MM.1S (cell line): ENCODE results near the gene TMEM134.

Experiments
- EZH2 ChIP-seq: fragments of 300-600 bp; sonication (generic); optimal IDR thresholded peaks from 2 replicates; pipeline ENCODE3; 2017; ENCODE audit warnings: low read depth, mild to moderate bottlenecking, antibody characterized with exemption, low read length, mixed read lengths
- TF ChIP-seq, protein P1 (sequence below): fragments of 300-600 bp; sonication (generic); IDR thresholded peaks from 2 replicates; pipeline ENCODE4 v1.5.1; 2016; ENCODE audit warnings: antibody characterized with exemption, low read length, mixed read lengths

DNA sequence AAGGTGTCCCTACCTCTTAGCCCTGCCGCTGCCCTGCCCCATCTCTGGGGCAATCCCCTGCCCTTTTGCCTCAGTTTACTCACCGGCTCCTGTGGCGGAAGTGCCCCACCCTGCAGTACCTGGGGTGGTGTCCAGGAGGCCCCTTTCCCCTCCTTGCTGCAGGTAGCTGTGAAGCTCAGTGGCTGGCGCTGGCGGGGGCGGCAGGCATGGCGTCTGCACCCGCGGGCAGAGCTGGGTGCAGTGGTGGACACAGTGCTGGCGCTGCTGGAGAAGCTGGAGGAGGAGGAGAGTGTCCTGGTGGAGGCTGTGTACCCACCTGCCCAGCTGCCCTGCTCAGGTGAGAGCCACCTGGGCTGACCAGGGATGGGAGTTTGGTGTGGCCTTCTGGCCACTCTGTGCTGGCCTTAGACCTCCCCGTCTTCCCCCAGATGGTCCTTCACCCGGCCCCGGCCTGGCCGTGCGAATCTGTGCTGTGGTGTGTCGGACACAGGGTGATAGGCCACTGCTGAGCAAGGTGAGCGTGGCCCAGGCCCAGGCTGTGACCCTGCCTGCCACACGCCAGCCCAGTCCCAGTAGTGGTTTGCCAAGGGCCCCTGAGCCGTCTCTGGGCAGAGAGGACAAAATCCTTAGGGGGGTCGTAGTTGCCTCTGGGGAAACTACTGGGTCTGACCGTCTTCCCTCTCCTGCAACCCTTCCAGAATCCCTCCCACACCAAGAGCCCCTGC lies 49.6 kb downstream of the TMEM134 start:
- TF ChIP-seq, protein P1, sequence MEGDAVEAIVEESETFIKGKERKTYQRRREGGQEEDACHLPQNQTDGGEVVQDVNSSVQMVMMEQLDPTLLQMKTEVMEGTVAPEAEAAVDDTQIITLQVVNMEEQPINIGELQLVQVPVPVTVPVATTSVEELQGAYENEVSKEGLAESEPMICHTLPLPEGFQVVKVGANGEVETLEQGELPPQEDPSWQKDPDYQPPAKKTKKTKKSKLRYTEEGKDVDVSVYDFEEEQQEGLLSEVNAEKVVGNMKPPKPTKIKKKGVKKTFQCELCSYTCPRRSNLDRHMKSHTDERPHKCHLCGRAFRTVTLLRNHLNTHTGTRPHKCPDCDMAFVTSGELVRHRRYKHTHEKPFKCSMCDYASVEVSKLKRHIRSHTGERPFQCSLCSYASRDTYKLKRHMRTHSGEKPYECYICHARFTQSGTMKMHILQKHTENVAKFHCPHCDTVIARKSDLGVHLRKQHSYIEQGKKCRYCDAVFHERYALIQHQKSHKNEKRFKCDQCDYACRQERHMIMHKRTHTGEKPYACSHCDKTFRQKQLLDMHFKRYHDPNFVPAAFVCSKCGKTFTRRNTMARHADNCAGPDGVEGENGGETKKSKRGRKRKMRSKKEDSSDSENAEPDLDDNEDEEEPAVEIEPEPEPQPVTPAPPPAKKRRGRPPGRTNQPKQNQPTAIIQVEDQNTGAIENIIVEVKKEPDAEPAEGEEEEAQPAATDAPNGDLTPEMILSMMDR, result no peak
- no peak for TF ChIP-seq EZH2
